Memory B cell (primary cell): Measurements from ENCODE around the gene CDH16.

Source experiments
- ATAC-seq: fragments of 150-1000 bp; cut with Tn5 transposase; 2 replicates; pipeline ENCODE4 v1.10.0; 2021; ENCODE audit warnings: low read depth, mild to moderate bottlenecking, moderate library complexity
- DNase-seq, 2 donors: peaks; one replicate each; pipeline ENCODE4 v3.0.0; 2022; ENCODE audit warnings: low spot score in 2 of 2
- H3K27ac Mint-ChIP-seq: one replicate; pipeline ENCODE4 v1.8.0; 2022; ENCODE audit warnings: mild to moderate bottlenecking, moderate library complexity, mixed read lengths
- H3K27me3 Mint-ChIP-seq: one replicate; pipeline ENCODE4 v1.8.0; 2022; ENCODE audit warnings: mixed read lengths
- H3K36me3 Mint-ChIP-seq: one replicate; pipeline ENCODE4 v1.8.0; 2022; ENCODE audit warnings: mild to moderate bottlenecking, mixed read lengths
- H3K4me1 Mint-ChIP-seq: one replicate; pipeline ENCODE4 v1.8.0; 2022; ENCODE audit warnings: mixed read lengths
- H3K4me3 Mint-ChIP-seq: one replicate; pipeline ENCODE4 v1.8.0; 2022; ENCODE audit warnings: mild to moderate bottlenecking, moderate library complexity, mixed read lengths
- H3K9me3 Mint-ChIP-seq: one replicate; pipeline ENCODE4 v1.8.0; 2022; ENCODE audit warnings: mixed read lengths

The CDH16 gene

GRCh38 chr16:66915041-66915440 lies 3.6 kb downstream of the CDH16 start:
- peaks cover 14% of the 10 kb centered on the region for H3K27me3 Mint-ChIP-seq
- no peaks in the 10 kb centered on the region for H3K4me1 Mint-ChIP-seq
- H3K27ac Mint-ChIP-seq = no peak overlapping the region
- no peak overlapping the region for H3K4me3 Mint-ChIP-seq
- H3K9me3 Mint-ChIP-seq = no peaks in the 10 kb centered on the region
- no peaks in the 10 kb centered on the region for H3K36me3 Mint-ChIP-seq
- ATAC-seq (no peak), DNase-seq (no peak)

DNA sequence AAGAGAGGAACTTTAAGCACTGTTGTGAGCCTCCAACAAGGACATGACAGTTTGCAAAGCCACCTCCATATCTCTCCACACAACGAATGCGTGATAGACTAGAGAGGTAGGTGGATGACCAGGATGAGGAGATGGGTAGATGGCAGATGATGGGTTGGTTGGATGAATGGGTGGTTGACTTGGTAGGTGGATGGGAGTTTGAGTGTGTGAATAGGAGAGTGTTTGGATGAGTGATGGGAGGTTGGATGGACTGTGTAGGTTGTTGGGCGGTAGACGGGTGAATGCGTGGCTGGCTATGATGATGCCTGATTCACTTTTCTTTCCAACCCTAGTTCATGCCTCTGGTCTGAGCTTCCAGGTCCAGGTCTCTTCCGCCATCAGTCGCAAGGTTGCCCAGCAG lies 4.1 kb downstream of the CDH16 start:
- Mint-ChIP-seq H3K27ac (no peak overlapping the region), H3K4me1 (no peaks in the 10 kb centered on the region), H3K4me3 (no peak overlapping the region), H3K36me3 (no peaks in the 10 kb centered on the region), H3K27me3 (peaks cover 18% of the 10 kb centered on the region), H3K9me3 (no peaks in the 10 kb centered on the region)
- no peak for DNase-seq
- ATAC-seq = no peak

DNA sequence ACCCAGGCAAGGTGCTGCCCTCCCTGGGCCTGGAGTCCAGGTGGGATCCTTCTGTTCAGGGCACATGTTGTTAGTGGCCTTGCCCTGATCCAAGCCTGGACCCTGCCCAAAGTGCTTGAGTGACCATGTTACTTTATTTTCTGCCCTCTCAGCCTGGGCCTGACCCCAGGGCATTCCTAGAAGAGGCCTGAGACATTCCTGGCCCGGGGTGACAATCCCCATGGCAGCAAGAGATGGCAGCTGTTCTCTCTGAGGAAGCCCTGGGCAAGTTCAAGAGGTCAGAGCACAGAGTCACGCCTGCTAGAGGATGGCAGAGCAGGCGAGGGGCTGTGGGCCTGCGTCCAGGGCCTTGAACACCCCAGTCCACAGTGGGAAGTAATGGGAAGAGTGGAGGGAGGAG lies 5.0 kb downstream of the CDH16 start:
- no peaks in the 10 kb centered on the region for H3K9me3 Mint-ChIP-seq
- DNase-seq = no peak
- ATAC-seq = no peak

GRCh38 chr16:66913081-66913480 lies 5.6 kb downstream of the CDH16 start:
- Mint-ChIP-seq H3K27ac (no peak overlapping the region), H3K27me3 (peaks cover 14% of the 10 kb centered on the region), H3K4me1 (no peaks in the 10 kb centered on the region), H3K36me3 (no peaks in the 10 kb centered on the region), H3K9me3 (no peaks in the 10 kb centered on the region), H3K4me3 (no peak overlapping the region)
- DNase-seq (no peak), ATAC-seq (no peak)

More for the DNA sequence above, 5.0 kb downstream of the CDH16 start:
- Mint-ChIP-seq H3K27me3 (peaks cover 14% of the 10 kb centered on the region), H3K27ac (no peak overlapping the region), H3K4me3 (no peak overlapping the region), H3K4me1 (no peaks in the 10 kb centered on the region), H3K36me3 (no peaks in the 10 kb centered on the region)

- no peak overlapping the region for H3K4me3 Mint-ChIP-seq
- peaks cover 14% of the 10 kb centered on the region for H3K27me3 Mint-ChIP-seq
- no peaks in the 10 kb centered on the region for H3K36me3 Mint-ChIP-seq
- DNase-seq (no peak), ATAC-seq (no peak)
- no peaks in the 10 kb centered on the region for H3K9me3 Mint-ChIP-seq
- H3K4me1 Mint-ChIP-seq = no peaks in the 10 kb centered on the region
- no peak overlapping the region for H3K27ac Mint-ChIP-seq
These were observed 6.9 kb downstream of the CDH16 start for GRCh38 chr16:66911801-66912200.

- H3K36me3 Mint-ChIP-seq = no peaks in the 10 kb centered on the region
- ATAC-seq = no peak
- no peak overlapping the region for H3K4me3 Mint-ChIP-seq
- H3K27me3 Mint-ChIP-seq = peaks cover 14% of the 10 kb centered on the region
- no peak overlapping the region for H3K27ac Mint-ChIP-seq
- no peak for DNase-seq
- H3K4me1 Mint-ChIP-seq = no peaks in the 10 kb centered on the region
- no peaks in the 10 kb centered on the region for H3K9me3 Mint-ChIP-seq
These were observed 7.6 kb downstream of the CDH16 start for GRCh38 chr16:66911112-66911511.

- no peaks in the 10 kb centered on the region for H3K9me3 Mint-ChIP-seq
- peaks cover 14% of the 10 kb centered on the region for H3K27me3 Mint-ChIP-seq
- ATAC-seq (no peak), DNase-seq (no peak)
- no peaks in the 10 kb centered on the region for H3K4me1 Mint-ChIP-seq
- no peak overlapping the region for H3K27ac Mint-ChIP-seq
- H3K36me3 Mint-ChIP-seq = no peaks in the 10 kb centered on the region
- H3K4me3 Mint-ChIP-seq = no peak overlapping the region
These were observed 8.3 kb downstream of the CDH16 start for GRCh38 chr16:66910175-66910940.

DNA sequence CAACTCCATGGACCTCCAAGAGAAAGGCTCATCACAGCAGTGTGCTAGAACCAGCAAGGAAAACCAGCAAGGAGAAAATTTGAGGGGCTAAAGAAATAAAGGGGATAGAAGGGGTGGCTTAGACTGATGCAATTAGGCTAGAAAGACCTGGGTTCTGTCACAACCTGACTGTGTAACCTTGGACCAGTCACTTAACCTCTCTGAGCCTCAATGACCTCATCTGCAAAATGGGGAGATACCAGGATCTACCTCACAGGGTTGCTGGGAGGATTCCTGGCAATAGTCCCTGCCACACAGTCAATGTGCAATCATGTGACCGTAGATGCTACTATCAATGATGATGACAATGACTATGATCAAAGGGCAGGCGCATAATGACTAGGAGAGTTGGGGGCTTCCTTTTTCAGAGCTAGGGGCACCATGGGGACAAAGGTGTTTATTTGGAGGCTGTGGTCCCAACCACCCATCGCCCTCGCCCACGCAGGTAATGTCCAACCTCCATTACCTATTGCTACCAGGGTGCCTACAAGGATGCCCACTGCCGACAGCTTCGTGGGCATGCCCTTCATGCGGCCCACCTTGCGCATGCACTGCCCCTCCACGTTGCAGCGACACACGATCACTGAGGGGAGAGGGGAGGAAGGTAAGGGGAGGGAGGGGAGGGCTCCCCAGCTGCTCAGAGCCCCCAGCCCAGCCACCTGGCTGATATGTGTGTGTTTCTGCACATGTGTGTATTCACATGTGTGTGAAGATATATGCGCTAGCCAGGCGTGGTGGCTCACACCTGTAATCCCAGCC lies 9.7 kb downstream of the CDH16 start:
- DNase-seq (no peak), ATAC-seq (no peak)
- Mint-ChIP-seq H3K27ac (no peak overlapping the region), H3K36me3 (no peaks in the 10 kb centered on the region), H3K27me3 (peaks cover 11% of the 10 kb centered on the region), H3K4me1 (no peaks in the 10 kb centered on the region), H3K4me3 (no peak overlapping the region), H3K9me3 (no peaks in the 10 kb centered on the region)

DNA sequence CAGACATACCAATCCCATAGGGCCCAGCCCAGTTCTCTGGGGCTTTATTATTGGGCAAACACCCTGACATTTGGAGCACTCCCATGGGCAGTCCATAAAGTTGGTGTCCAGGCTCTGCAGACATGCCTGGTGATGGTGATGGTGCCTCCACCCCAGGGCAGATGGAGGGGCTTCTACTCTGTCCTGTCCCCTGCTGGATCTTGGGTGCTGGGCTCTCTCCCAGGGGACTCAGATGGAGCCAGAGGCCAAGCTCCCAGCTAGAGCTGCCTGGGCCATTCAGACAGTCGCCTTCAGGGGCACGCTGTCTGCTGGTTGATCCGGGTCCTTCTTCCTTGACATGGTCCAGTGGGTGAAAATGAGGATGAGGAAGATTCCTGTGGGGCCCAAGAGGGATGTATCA lies 10.6 kb downstream of the CDH16 start:
- Mint-ChIP-seq H3K4me1 (no peaks in the 10 kb centered on the region), H3K27ac (no peak overlapping the region), H3K36me3 (no peaks in the 10 kb centered on the region), H3K27me3 (peaks cover 10% of the 10 kb centered on the region), H3K4me3 (no peak overlapping the region), H3K9me3 (no peaks in the 10 kb centered on the region)
- DNase-seq (no peak), ATAC-seq (no peak)

GRCh38 chr16:66906916-66907836 lies 11.5 kb downstream of the CDH16 start:
- H3K4me1 Mint-ChIP-seq = no peaks in the 10 kb centered on the region
- H3K27me3 Mint-ChIP-seq = peaks cover 10% of the 10 kb centered on the region
- H3K27ac Mint-ChIP-seq = no peak overlapping the region
- no peaks in the 10 kb centered on the region for H3K9me3 Mint-ChIP-seq
- no peaks in the 10 kb centered on the region for H3K36me3 Mint-ChIP-seq
- DNase-seq = no peak
- ATAC-seq = no peak
- no peak overlapping the region for H3K4me3 Mint-ChIP-seq

GRCh38 chr16:66905633-66906539 lies 12.8 kb downstream of the CDH16 start:
- no peak for ATAC-seq
- H3K9me3 Mint-ChIP-seq = no peaks in the 10 kb centered on the region
- H3K4me1 Mint-ChIP-seq = no peaks in the 10 kb centered on the region
- DNase-seq = no peak
- H3K27me3 Mint-ChIP-seq = peaks cover 8% of the 10 kb centered on the region
- H3K27ac Mint-ChIP-seq = no peak overlapping the region
- no peaks in the 10 kb centered on the region for H3K36me3 Mint-ChIP-seq
- H3K4me3 Mint-ChIP-seq = no peak overlapping the region

GRCh38 chr16:66904846-66905632 lies 13.6 kb downstream of the CDH16 start:
- peaks cover 6% of the 10 kb centered on the region for H3K27me3 Mint-ChIP-seq
- H3K4me3 Mint-ChIP-seq = no peak overlapping the region
- no peaks in the 10 kb centered on the region for H3K36me3 Mint-ChIP-seq
- no peaks in the 10 kb centered on the region for H3K4me1 Mint-ChIP-seq
- no peak overlapping the region for H3K27ac Mint-ChIP-seq
- ATAC-seq (no peak), DNase-seq (no peak)
- H3K9me3 Mint-ChIP-seq = no peaks in the 10 kb centered on the region
